Measurements from ENCODE around the gene SMIM8. TPM values are rescaled to one million over a fixed set of nuclear protein-coding genes. Genes with fewer than 3 reads are reported as not detected.

Gene SMIM8
- total and polyA plus RNA-seq, 2 of the 4 experiments (the other 2 are of a cell fraction): 2.7 to 3.6 TPM

DNA sequence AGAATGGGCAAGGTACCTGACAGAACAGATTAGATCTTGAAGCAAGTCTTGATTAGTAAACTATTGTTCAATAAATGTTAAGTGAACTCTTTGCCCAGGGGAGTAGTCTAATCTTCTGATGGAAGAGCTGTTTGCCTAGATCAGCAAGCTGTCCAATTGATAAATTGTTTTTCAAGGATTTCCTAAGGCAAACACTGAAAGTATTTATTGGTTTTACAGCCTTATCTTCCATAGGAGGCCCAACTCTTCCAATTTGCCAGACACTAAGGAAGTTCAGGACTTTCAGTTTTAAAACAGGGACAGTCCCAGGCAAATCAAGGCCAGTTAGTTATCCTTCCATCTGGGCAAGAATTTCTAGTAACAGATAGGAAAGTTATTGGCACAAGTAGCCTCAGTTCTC, 20.4 kb downstream of the SMIM8 start:
- no peaks in the 10 kb centered on the region for H3K36me3 ChIP-seq (ENCODE audit: control insufficient read depth, insufficient read depth, low read length)
- H2BK20ac ChIP-seq (ENCODE audit: low read depth, low read length): no peak overlapping the region
- no peak overlapping the region for H2AFZ ChIP-seq (replicated peaks; ENCODE audit: low read length, poor library complexity)
- no peaks in the 10 kb centered on the region for H3K27me3 ChIP-seq (ENCODE audit: control insufficient read depth, insufficient read depth, low read length)
- no peak overlapping the region for H2AK9ac ChIP-seq (replicated peaks; ENCODE audit: low read depth, low read length, poor library complexity)
- H3K18ac ChIP-seq (ENCODE audit: low read depth, low read length): no peak overlapping the region
- POLR2A ChIA-PET (ENCODE audit: unreplicated experiment): no interaction called here
- no peak overlapping the region for H3K23ac ChIP-seq (ENCODE audit: low read depth, low read length)
- no peaks in the 10 kb centered on the region for H3K4me1 ChIP-seq (ENCODE audit: control insufficient read depth, insufficient read depth, low read length)
- TF ChIP-seq FOS (IDR thresholded peaks at IDR 0.05; ENCODE audit: low read depth, low read length) (no peak), CEBPB (IDR thresholded peaks at IDR 0.05; ENCODE audit: low read depth, low read length) (no peak), MAZ (IDR thresholded peaks at IDR 0.05; ENCODE audit: borderline replicate concordance, low read depth, low read length) (no peak), MXI1 (IDR thresholded peaks at IDR 0.05; ENCODE audit: borderline replicate concordance, low read depth, low read length) (no peak)
- TF ChIP-seq, protein P1, sequence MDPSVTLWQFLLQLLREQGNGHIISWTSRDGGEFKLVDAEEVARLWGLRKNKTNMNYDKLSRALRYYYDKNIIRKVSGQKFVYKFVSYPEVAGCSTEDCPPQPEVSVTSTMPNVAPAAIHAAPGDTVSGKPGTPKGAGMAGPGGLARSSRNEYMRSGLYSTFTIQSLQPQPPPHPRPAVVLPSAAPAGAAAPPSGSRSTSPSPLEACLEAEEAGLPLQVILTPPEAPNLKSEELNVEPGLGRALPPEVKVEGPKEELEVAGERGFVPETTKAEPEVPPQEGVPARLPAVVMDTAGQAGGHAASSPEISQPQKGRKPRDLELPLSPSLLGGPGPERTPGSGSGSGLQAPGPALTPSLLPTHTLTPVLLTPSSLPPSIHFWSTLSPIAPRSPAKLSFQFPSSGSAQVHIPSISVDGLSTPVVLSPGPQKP (IDR thresholded peaks at IDR 0.05; ENCODE audit: borderline replicate concordance, low read depth, low read length): no peak
- no peak overlapping the region for H4K91ac ChIP-seq (ENCODE audit: insufficient read depth, low read depth, low read length)
- no peaks in the 10 kb centered on the region for H3K9me1 ChIP-seq (ENCODE audit: insufficient read depth, low read length)
- no peak overlapping the region for H3K9ac ChIP-seq (ENCODE audit: low read depth, low read length)
- no peak overlapping the region for H3K27ac ChIP-seq (ENCODE audit: insufficient read depth, low read length)
- peaks cover 0 to 6% of the 10 kb centered on the region in 2 experiments; a peak in 1 of 4 replicates for H3K79me1 ChIP-seq (ENCODE audit: low read depth in 1 of 2, low read length in 2 of 2)
- no peak overlapping the region for H4K8ac ChIP-seq (ENCODE audit: low read depth in 2 of 2, low read length in 2 of 2)
- H3K4ac ChIP-seq (ENCODE audit: low read depth, low read length): no peak overlapping the region
- H2BK15ac ChIP-seq (ENCODE audit: low read depth, low read length): no peak overlapping the region
- in situ Hi-C loops (cut with MboI; ENCODE audit: low sequenced_read_pairs): no loop called here
- CTCF ChIA-PET: interaction anchor here (0.7 kb wide), 1 partner anchor 34 kb away, joined by 3 read pairs; no protein-coding TSS in a partner anchor
- no peak overlapping the region for H3K4me3 ChIP-seq (ENCODE audit: insufficient read depth, low read depth, low read length)
- H4K5ac ChIP-seq (ENCODE audit: low read depth, low read length): no peak overlapping the region
- no peak overlapping the region for H3K56ac ChIP-seq (ENCODE audit: extremely low read depth, insufficient read depth, low read length)
- no TSS peak for BruUV-seq (replicated peaks)
- no peaks in the 10 kb centered on the region for H3K9me3 ChIP-seq (ENCODE audit: control insufficient read depth, insufficient read depth, low read length)
- no peak for ATAC-seq (ENCODE audit: low read depth)
- no peaks in the 10 kb centered on the region for H4K20me1 ChIP-seq (ENCODE audit: insufficient read depth, low read length)
- DNase-seq: no peak
- dilution Hi-C loops (cut with HindIII; ENCODE audit: low sequenced_read_pairs, unreplicated experiment): no loop called here
- intact Hi-C loops (cut with micrococcal nuclease): no loop called here
- no peak overlapping the region for H3K4me2 ChIP-seq (ENCODE audit: low read depth, low read length)
- H3K14ac ChIP-seq (replicated peaks; ENCODE audit: low read depth, low read length): no peak overlapping the region
- no peak overlapping the region for H2BK5ac ChIP-seq (ENCODE audit: low read depth, low read length, poor library complexity, severe bottlenecking)
- H2AK5ac ChIP-seq (ENCODE audit: low read depth, low read length): no peak overlapping the region
- no peak overlapping the region for H2BK120ac ChIP-seq (ENCODE audit: low read depth, low read length)

Measured in IMR-90 (cell line).